AG04450 (cell line): ENCODE results near the gene POU2F1. TPM values are rescaled to one million over a fixed set of nuclear protein-coding genes. Genes with fewer than 3 reads are reported as not detected.

Source experiments
- CTCF ChIA-PET: fragments of 300-600, 350-600 bp; formaldehyde crosslinking; extraction: SDS; loops from one replicate; lab custom pipeline; 2022; ENCODE audit warnings: antibody characterized with exemption, inconsistent platforms; lab: Charles Lee
- POLR2A ChIA-PET: fragments of 350-600 bp; formaldehyde crosslinking; extraction: SDS; loops from one replicate; lab custom pipeline; 2021; ENCODE audit warnings: antibody characterized with exemption, inconsistent platforms; lab: Yijun Ruan, JAX
- DNase-seq: peaks from one replicate; pipeline ENCODE4 v3.0.0-alpha.2; 2011; ENCODE audit warnings: low read depth, low spot score
- H3K27ac ChIP-seq: one replicate; pipeline ENCODE4 v1.5.1; 2012; ENCODE audit warnings: low read depth, low read length, control low read depth
- H3K27me3 ChIP-seq: one replicate; pipeline ENCODE4 v1.6.0; 2012; ENCODE audit warnings: low read length; ENCODE audit not compliant: control insufficient read depth, insufficient read depth
- H3K4me3 ChIP-seq: 2 replicates; pipeline ENCODE4 v1.5.1; 2011; ENCODE audit warnings: mild to moderate bottlenecking, low read depth, low read length, control low read depth
- H3K9me3 ChIP-seq: 2 replicates; pipeline ENCODE4 v1.5.1; 2012; ENCODE audit warnings: low read length; ENCODE audit not compliant: control insufficient read depth, insufficient read depth
- CTCF ChIP-seq: IDR thresholded peaks from 2 replicates; pipeline ENCODE4 v1.5.1; 2011; ENCODE audit warnings: low read depth, low read length, control low read depth, inconsistent platforms
- polyA plus RNA-seq: library from polyadenylated mRNA; depleted of rRNA; stranded (reverse); fragments of >200 nt; gene quantifications from 2 replicates; pipeline ENCODE4 v1.2.3, GENCODE V29; 2011

POU2F1 gene
- polyA plus RNA-seq, 1 experiment: 2.7 TPM

DNA sequence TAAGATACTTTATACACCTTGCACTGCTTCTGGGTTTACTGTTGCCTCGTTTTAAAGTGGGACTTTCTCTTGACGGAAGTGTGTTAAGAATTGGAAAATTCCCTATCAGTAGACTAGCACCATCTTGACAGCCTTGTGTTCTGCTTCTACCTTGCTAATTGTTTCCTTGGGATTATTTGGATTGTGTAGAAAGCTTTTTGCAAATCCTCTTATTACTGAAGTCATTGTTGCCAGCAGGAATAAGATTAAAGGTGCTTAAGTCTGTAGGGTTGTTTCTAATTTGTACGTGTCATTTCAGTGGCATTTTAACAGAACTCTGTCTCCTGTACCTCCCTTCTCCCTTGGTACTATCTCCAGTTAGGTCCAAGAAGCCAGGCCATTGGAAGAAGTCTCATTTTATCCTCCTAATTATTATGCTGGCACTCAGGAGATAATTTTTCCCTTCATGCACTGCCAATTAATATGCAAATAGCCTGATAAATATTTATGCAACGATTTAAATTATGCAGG is 107.7 kb downstream of the POU2F1 start:
- ChIA-PET CTCF (interaction anchor here (0.7 to 1.0 kb wide), 2 partner anchors 36 to 108 kb away, joined by 3 to 11 read pairs; no protein-coding TSS in a partner anchor), POLR2A (no interaction called here)
- no peak overlapping the region for H3K27ac ChIP-seq
- no peaks in the 10 kb centered on the region for H3K27me3 ChIP-seq
- peaks cover 4% of the 10 kb centered on the region; the same call in 1 of the 2 replicates for H3K9me3 ChIP-seq
- no peak for TF ChIP-seq CTCF
- DNase-seq: no peak
- H3K4me3 ChIP-seq: no peak overlapping the region

GRCh38 chr1:167328816-167329483 is 108.3 kb downstream of the POU2F1 start:
- no peaks in the 10 kb centered on the region for H3K9me3 ChIP-seq
- H3K27ac ChIP-seq: no peak overlapping the region
- no peak for DNase-seq
- no peak overlapping the region for H3K4me3 ChIP-seq
- H3K27me3 ChIP-seq: no peaks in the 10 kb centered on the region
- no peak for TF ChIP-seq CTCF
- ChIA-PET CTCF (interaction anchor here (0.7 to 1.0 kb wide), 2 partner anchors 35 to 109 kb away, joined by 3 to 11 read pairs; no protein-coding TSS in a partner anchor), POLR2A (no interaction called here)

DNA sequence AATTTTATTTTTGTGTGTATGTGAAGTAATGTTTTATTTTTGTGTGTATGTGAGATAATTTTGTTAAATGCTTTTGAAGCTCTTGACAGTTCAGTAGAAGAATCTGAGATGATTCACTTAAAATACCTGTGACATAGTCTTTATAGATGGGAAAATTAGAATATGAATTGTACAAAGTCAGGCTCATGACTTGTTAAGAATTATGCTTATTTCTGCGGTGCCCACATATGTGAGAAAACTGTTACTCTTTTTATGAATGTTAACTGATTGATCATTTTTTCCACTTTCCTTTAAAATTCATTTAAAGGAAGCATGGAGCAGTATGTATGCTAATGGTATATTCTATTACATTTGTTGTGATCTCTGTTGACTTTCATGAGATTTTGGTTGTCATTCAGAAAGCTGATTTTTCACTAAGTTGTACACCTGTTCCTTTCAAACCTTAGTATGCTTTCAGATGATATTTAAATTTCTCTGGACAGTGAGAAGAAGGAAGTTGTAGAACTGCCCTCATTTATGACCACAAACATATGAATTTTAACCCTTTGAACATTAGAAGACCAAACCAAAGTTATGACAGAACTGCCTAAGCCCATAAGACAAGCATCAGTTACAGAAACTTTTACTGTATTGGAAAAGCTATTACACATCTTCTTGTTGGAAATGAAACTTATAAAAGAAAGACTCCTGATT is 110.1 kb downstream of the POU2F1 start:
- ChIA-PET CTCF (interaction anchor here (0.7 kb wide), 1 partner anchor 111 kb away, joined by 3 read pairs; no protein-coding TSS in a partner anchor), POLR2A (no interaction called here)
- no peak overlapping the region for H3K27ac ChIP-seq
- TF ChIP-seq CTCF: no peak
- H3K27me3 ChIP-seq: no peaks in the 10 kb centered on the region
- H3K9me3 ChIP-seq: no peaks in the 10 kb centered on the region
- no peak for DNase-seq
- no peak overlapping the region for H3K4me3 ChIP-seq

- H3K9me3 ChIP-seq: no peaks in the 10 kb centered on the region
- no peak for TF ChIP-seq CTCF
- CTCF ChIA-PET: no interaction called here
- no peak overlapping the region for H3K27ac ChIP-seq
- no peak for DNase-seq
- no peaks in the 10 kb centered on the region for H3K27me3 ChIP-seq
- POLR2A ChIA-PET: no interaction called here
- H3K4me3 ChIP-seq: no peak overlapping the region
Observed at GRCh38 chr1:167331650-167332049, 111.0 kb downstream of the POU2F1 start.

GRCh38 chr1:167332503-167332902 is 111.8 kb downstream of the POU2F1 start:
- DNase-seq: no peak
- no peaks in the 10 kb centered on the region for H3K9me3 ChIP-seq
- ChIA-PET CTCF (interaction anchor here (0.6 kb wide), 2 partner anchors 112 to 962 kb away, joined by 3 to 4 read pairs; partner anchors contain the start of gene POU2F1), POLR2A (no interaction called here)
- no peak overlapping the region for H3K4me3 ChIP-seq
- no peak overlapping the region for H3K27ac ChIP-seq
- no peaks in the 10 kb centered on the region for H3K27me3 ChIP-seq
- TF ChIP-seq CTCF: no peak
